Adipocyte (in vitro differentiated cells): ENCODE results near the gene CDH4.
"Not testable (repeated sequence)": the region's sequence is repeated elsewhere in the genome, so short reads cannot be mapped to it uniquely, and the experiment has no call there.

ENCODE experiments used
- DNase-seq: peaks from one replicate; pipeline ENCODE4 v3.0.0-alpha.2; 2015; ENCODE audit warnings: low read depth
- H3K27me3 ChIP-seq: replicated peaks from 2 replicates; pipeline ENCODE4 v1.7.0; 2013; ENCODE audit warnings: mild to moderate bottlenecking, low read length, moderate library complexity; ENCODE audit not compliant: control insufficient read depth, insufficient read depth
- H3K36me3 ChIP-seq: 2 replicates; pipeline ENCODE4 v1.7.0; 2013; ENCODE audit warnings: low read length, mild to moderate bottlenecking, moderate library complexity; ENCODE audit not compliant: control insufficient read depth, insufficient read depth, severe bottlenecking
- H3K4me1 ChIP-seq: 2 replicates; pipeline ENCODE4 v1.7.0; 2013; ENCODE audit warnings: mild to moderate bottlenecking, low read length, moderate library complexity; ENCODE audit not compliant: control insufficient read depth, insufficient read depth
- H3K4me3 ChIP-seq: 2 replicates; pipeline ENCODE4 v1.7.0; 2013; ENCODE audit warnings: mild to moderate bottlenecking, low read length, moderate library complexity
- H3K9ac ChIP-seq: 2 replicates; pipeline ENCODE4 v1.7.0; 2013; ENCODE audit warnings: mild to moderate bottlenecking, low read length, moderate library complexity
- H3K9me3 ChIP-seq: 2 replicates; pipeline ENCODE4 v1.7.0; 2013; ENCODE audit warnings: mild to moderate bottlenecking, low read length, moderate library complexity; ENCODE audit not compliant: control insufficient read depth

Gene CDH4

GRCh38 chr20:61964675-61965605, 712.9 kb downstream of the CDH4 start:
- Histone ChIP-seq H3K9me3 (peaks cover 2% of the 10 kb centered on the region), H3K36me3 (no peaks in the 10 kb centered on the region), H3K9ac (no peak overlapping the region), H3K4me1 (no peaks in the 10 kb centered on the region), H3K27me3 (peaks cover 36% of the 10 kb centered on the region), H3K4me3 (no peak overlapping the region)
- DNase-seq = no peak

- DNase-seq = no peak
- H3K9ac ChIP-seq = no peak overlapping the region
- H3K4me1 ChIP-seq = no peaks in the 10 kb centered on the region
- H3K36me3 ChIP-seq = no peaks in the 10 kb centered on the region
- peaks cover 36% of the 10 kb centered on the region for H3K27me3 ChIP-seq
- H3K4me3 ChIP-seq = no peak overlapping the region
- H3K9me3 ChIP-seq = peaks cover 2% of the 10 kb centered on the region
Observed at GRCh38 chr20:61965606-61966491, 713.8 kb downstream of the CDH4 start.

- Histone ChIP-seq H3K36me3 (no peaks in the 10 kb centered on the region), H3K27me3 (peaks cover 36% of the 10 kb centered on the region), H3K4me3 (no peak overlapping the region), H3K9me3 (peaks cover 2% of the 10 kb centered on the region), H3K4me1 (no peaks in the 10 kb centered on the region), H3K9ac (no peak overlapping the region)
- no peak for DNase-seq
Observed at GRCh38 chr20:61966492-61967244, 714.6 kb downstream of the CDH4 start.

GRCh38 chr20:61967300-61967699, 715.2 kb downstream of the CDH4 start:
- no peak for DNase-seq
- no peak overlapping the region for H3K9ac ChIP-seq
- no peaks in the 10 kb centered on the region for H3K4me1 ChIP-seq
- H3K4me3 ChIP-seq = no peak overlapping the region
- peaks cover 2% of the 10 kb centered on the region for H3K9me3 ChIP-seq
- H3K36me3 ChIP-seq = peaks cover 4% of the 10 kb centered on the region
- H3K27me3 ChIP-seq = peaks cover 36% of the 10 kb centered on the region

- H3K36me3 ChIP-seq = peaks cover 13% of the 10 kb centered on the region
- H3K9ac ChIP-seq = no peak overlapping the region
- peaks cover 36% of the 10 kb centered on the region for H3K27me3 ChIP-seq
- no peak for DNase-seq
- H3K9me3 ChIP-seq = peaks cover 2% of the 10 kb centered on the region
- H3K4me1 ChIP-seq = no peaks in the 10 kb centered on the region
- no peak overlapping the region for H3K4me3 ChIP-seq
Observed at GRCh38 chr20:61968036-61968810, 716.2 kb downstream of the CDH4 start.

- Histone ChIP-seq H3K36me3 (peaks cover 20% of the 10 kb centered on the region), H3K4me1 (no peaks in the 10 kb centered on the region), H3K27me3 (peaks cover 29% of the 10 kb centered on the region), H3K4me3 (no peak overlapping the region), H3K9me3 (no peaks in the 10 kb centered on the region), H3K9ac (no peak overlapping the region)
- no peak for DNase-seq
Observed at GRCh38 chr20:61968932-61969331, 716.9 kb downstream of the CDH4 start.

GRCh38 chr20:61969806-61970205, 717.7 kb downstream of the CDH4 start:
- Histone ChIP-seq H3K4me1 (no peaks in the 10 kb centered on the region), H3K9me3 (no peaks in the 10 kb centered on the region), H3K9ac (no peak overlapping the region), H3K4me3 (no peak overlapping the region), H3K36me3 (peaks cover 25% of the 10 kb centered on the region), H3K27me3 (peaks cover 21% of the 10 kb centered on the region)
- no peak for DNase-seq

GRCh38 chr20:61970357-61970756, 718.3 kb downstream of the CDH4 start:
- no peaks in the 10 kb centered on the region for H3K9me3 ChIP-seq
- H3K4me3 ChIP-seq = no peak overlapping the region
- peaks cover 16% of the 10 kb centered on the region for H3K27me3 ChIP-seq
- H3K4me1 ChIP-seq = no peaks in the 10 kb centered on the region
- DNase-seq = no peak
- no peak overlapping the region for H3K9ac ChIP-seq
- H3K36me3 ChIP-seq = peaks cover 25% of the 10 kb centered on the region

- H3K4me1 ChIP-seq, H3K9me3 ChIP-seq, H3K27me3 ChIP-seq, H3K4me3 ChIP-seq, H3K9ac ChIP-seq, DNase-seq: not testable (repeated sequence)
- H3K36me3 ChIP-seq = peaks cover 30% of the 10 kb centered on the region
Observed at GRCh38 chr20:61971595-61971994, 719.5 kb downstream of the CDH4 start.

GRCh38 chr20:61972636-61973508, 720.8 kb downstream of the CDH4 start:
- Histone ChIP-seq H3K4me1 (no peaks in the 10 kb centered on the region), H3K36me3 (peaks cover 30% of the 10 kb centered on the region), H3K9me3 (no peaks in the 10 kb centered on the region), H3K4me3 (no peak overlapping the region), H3K27me3 (peaks cover 6% of the 10 kb centered on the region), H3K9ac (no peak overlapping the region)
- no peak for DNase-seq
